Embryonic facial prominence (tissue), 1 donor: ENCODE results near the gene LRGUK.

Experiments used
- DNase-seq: peaks from one replicate; pipeline ENCODE4 v3.0.0-alpha.2; 2016; ENCODE audit errors: extremely low spot score

Gene LRGUK

DNA sequence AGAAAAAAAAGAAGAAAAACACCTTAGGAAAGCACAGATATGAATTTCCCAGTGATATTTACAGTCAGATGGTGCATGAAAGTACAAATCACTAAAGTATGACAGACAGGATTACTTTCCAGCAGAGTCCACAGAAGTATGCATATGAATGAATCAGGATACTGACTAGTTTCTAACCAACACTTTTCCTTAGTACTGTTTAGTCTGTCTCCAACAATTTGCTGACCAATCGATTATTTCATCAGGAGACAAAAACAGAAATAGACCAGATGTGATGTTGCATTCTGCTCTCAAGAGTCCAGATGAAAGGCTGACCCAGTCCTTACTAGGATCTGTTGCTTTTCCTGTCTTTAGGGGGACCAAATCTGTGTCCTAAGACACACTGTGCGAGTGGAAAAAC is 175.0 kb downstream of the LRGUK start:
- DNase-seq = no peak

DNA sequence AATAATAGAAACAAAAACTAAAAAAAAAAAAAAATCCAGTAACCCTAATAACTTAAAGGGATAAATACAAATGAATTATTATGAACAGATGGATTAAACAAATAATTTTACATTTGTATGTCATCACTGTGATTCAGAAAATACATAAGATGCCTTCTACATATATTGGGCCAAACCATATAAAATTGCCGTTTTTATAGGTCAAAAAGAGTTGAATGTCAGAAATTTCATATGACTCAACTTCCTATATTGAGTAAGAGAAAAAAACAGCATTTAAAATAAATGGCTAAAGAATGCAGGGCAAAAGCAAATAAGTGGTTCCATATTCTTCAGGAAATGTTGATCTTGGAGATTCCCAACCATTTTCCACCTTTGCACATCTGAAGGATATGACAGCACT is 180.2 kb downstream of the LRGUK start:
- no peak for DNase-seq

- DNase-seq = no peak
Measured at GRCh38 chr7:134308548-134308947, 181.4 kb downstream of the LRGUK start.

GRCh38 chr7:134311807-134312206 is 184.7 kb downstream of the LRGUK start:
- no peak for DNase-seq

DNA sequence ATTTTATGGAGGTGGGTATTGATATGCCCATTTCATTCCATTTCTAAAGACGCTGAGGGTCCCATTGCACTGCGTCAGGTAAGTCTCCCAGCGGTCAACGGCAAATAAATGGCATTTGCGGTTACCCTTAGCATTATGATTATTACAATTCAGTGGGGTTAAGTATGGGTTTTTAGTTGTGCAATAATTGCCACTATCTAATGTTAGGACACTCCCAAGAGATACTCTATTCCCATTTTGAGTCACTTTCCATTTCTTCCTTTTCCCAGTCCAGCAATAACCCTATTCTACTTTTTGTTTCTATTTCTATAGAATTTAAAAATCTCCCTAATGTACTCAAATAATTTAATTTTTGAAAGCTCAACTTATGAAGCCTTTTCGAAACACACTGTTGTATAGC is 185.6 kb downstream of the LRGUK start:
- no peak for DNase-seq

GRCh38 chr7:134313543-134313942 is 186.4 kb downstream of the LRGUK start:
- DNase-seq = no peak
